IMR-90 (cell line): ENCODE data around the gene RC3H2.

ENCODE experiments used
- BHLHE40 ChIP-seq: fragments of 150-350 bp; IDR thresholded peaks from 2 replicates; pipeline ENCODE4 v1.6.1; 2016; ENCODE audit warnings: mild to moderate bottlenecking, low read depth, low read length
- CEBPB ChIP-seq: IDR thresholded peaks from 2 replicates; pipeline ENCODE4 v1.6.1; 2012; ENCODE audit warnings: low read depth, low read length, improper control_type of control experiment
- CHD1 ChIP-seq: IDR thresholded peaks from 2 replicates; pipeline ENCODE4 v1.6.1; 2012; ENCODE audit warnings: low read depth, low read length, improper control_type of control experiment
- CTCF ChIP-seq: conservative IDR thresholded peaks from 2 replicates; pipeline ENCODE4 v1.5.1; 2012; ENCODE audit warnings: mild to moderate bottlenecking, low read depth, low read length, improper control_type of control experiment
- FOS ChIP-seq: fragments of 150-350 bp; IDR thresholded peaks from 2 replicates; pipeline ENCODE4 v1.6.1; 2016; ENCODE audit warnings: low read depth, low read length
- MAFK ChIP-seq: IDR thresholded peaks from 2 replicates; pipeline ENCODE4 v1.6.1; 2012; ENCODE audit warnings: low read depth, low read length, improper control_type of control experiment
- MXI1 ChIP-seq: IDR thresholded peaks from 2 replicates; pipeline ENCODE4 v1.6.1; 2012; ENCODE audit warnings: low read depth, mild to moderate bottlenecking, low read length, moderate library complexity, borderline replicate concordance
- POLR2A ChIP-seq: IDR thresholded peaks from 2 replicates; pipeline ENCODE4 v1.6.1; 2012; ENCODE audit warnings: mild to moderate bottlenecking, low read depth, low read length
- RAD21 ChIP-seq: IDR thresholded peaks from 2 replicates; pipeline ENCODE4 v1.6.1; 2012; ENCODE audit warnings: low read length, improper control_type of control experiment
- RCOR1 ChIP-seq: IDR thresholded peaks from 2 replicates; pipeline ENCODE4 v1.6.1; 2012; ENCODE audit warnings: mild to moderate bottlenecking, low read length, improper control_type of control experiment; ENCODE audit not compliant: insufficient replicate concordance
- RFX5 ChIP-seq: IDR thresholded peaks from 2 replicates; pipeline ENCODE4 v1.8.0; 2012; ENCODE audit warnings: low read depth, mild to moderate bottlenecking, low read length, moderate library complexity
- SMC3 ChIP-seq: fragments of 150-350 bp; IDR thresholded peaks from 2 replicates; pipeline ENCODE4 v1.6.1; 2016; ENCODE audit warnings: low read depth, mild to moderate bottlenecking, antibody characterized with exemption, low read length, moderate library complexity
- USF2 ChIP-seq: fragments of 150-350 bp; IDR thresholded peaks from 2 replicates; pipeline ENCODE4 v1.6.1; 2017; ENCODE audit warnings: mild to moderate bottlenecking, antibody characterized with exemption, low read length, low read depth

- TF ChIP-seq POLR2A (no peak), CTCF (no peak), SMC3 (no peak), FOS (no peak), MAFK (no peak), RFX5 (no peak), RCOR1 (no peak), CEBPB (no peak), RAD21 (no peak), USF2 (no peak), CHD1 (no peak), MXI1 (no peak), BHLHE40 (no peak)
These were observed 58.7 kb downstream of the RC3H2 start for GRCh38 chr9:122846371-122846940.
